ENCODE data around the gene ACBD6.

Gene ACBD6

DNA sequence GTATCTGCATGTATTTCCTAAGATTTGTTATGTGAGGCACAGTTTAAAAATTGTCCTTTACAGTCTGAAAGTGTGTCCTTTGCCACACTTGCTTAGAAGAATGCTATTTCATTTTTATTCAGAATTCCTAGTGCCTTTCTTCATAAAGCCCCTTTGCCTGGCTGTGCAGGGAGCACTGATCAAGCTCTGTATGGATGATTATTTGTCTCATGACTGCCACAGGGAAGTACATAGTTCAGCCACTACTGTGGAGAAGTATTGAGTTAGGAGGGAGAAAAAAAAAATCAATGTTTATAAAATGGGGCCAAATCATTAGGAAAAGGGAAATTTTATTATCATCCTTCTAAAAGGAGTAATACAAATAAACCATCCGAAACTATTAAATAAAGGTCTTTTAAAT is 220.9 kb downstream of the ACBD6 start:
- no peak for TF ChIP-seq FOXP2 (optimal IDR thresholded peaks at IDR 0.05; ENCODE audit: borderline replicate concordance, extremely low read depth, extremely low read length, insufficient read depth)
- TF ChIP-seq TAF1 (IDR thresholded peaks at IDR 0.05; ENCODE audit: borderline replicate concordance, insufficient read depth, low read length) = no peak
- no peak for TF ChIP-seq SIN3A (IDR thresholded peaks at IDR 0.05; ENCODE audit: borderline replicate concordance, insufficient read depth, low read length)
- TF ChIP-seq, protein P1, sequence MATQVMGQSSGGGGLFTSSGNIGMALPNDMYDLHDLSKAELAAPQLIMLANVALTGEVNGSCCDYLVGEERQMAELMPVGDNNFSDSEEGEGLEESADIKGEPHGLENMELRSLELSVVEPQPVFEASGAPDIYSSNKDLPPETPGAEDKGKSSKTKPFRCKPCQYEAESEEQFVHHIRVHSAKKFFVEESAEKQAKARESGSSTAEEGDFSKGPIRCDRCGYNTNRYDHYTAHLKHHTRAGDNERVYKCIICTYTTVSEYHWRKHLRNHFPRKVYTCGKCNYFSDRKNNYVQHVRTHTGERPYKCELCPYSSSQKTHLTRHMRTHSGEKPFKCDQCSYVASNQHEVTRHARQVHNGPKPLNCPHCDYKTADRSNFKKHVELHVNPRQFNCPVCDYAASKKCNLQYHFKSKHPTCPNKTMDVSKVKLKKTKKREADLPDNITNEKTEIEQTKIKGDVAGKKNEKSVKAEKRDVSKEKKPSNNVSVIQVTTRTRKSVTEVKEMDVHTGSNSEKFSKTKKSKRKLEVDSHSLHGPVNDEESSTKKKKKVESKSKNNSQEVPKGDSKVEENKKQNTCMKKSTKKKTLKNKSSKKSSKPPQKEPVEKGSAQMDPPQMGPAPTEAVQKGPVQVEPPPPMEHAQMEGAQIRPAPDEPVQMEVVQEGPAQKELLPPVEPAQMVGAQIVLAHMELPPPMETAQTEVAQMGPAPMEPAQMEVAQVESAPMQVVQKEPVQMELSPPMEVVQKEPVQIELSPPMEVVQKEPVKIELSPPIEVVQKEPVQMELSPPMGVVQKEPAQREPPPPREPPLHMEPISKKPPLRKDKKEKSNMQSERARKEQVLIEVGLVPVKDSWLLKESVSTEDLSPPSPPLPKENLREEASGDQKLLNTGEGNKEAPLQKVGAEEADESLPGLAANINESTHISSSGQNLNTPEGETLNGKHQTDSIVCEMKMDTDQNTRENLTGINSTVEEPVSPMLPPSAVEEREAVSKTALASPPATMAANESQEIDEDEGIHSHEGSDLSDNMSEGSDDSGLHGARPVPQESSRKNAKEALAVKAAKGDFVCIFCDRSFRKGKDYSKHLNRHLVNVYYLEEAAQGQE (IDR thresholded peaks at IDR 0.05; ENCODE audit: insufficient read depth in 1 of 2, low read depth in 2 of 2, low read length in 2 of 2) = no peak
- no peak for TF ChIP-seq POLR2AphosphoS5 (IDR thresholded peaks at IDR 0.05; ENCODE audit: low read depth, low read length)

DNA sequence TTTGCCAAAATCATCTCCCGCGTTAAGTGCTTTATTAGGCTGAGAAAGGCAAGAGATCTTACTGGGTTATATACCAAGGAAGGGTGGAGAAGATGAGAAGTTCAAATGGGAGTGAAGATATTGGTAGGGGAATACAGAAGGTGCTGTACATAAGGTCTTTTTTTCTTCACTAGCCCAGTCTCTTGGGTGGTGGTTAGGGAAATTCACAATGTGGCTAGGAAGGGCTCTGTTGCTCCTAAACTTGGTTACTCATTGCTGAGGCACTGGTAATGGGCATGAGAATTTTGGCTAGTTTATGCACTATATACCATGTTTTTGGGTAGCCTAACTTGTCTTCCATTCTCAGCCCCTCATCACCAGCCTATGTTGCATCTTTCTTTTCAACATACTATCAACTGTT is 221.8 kb downstream of the ACBD6 start:
- TF ChIP-seq TAF1 (IDR thresholded peaks at IDR 0.05; ENCODE audit: borderline replicate concordance, insufficient read depth, low read length) (no peak), FOXP2 (optimal IDR thresholded peaks at IDR 0.05; ENCODE audit: borderline replicate concordance, extremely low read depth, extremely low read length, insufficient read depth) (no peak), POLR2AphosphoS5 (IDR thresholded peaks at IDR 0.05; ENCODE audit: low read depth, low read length) (no peak), SIN3A (IDR thresholded peaks at IDR 0.05; ENCODE audit: borderline replicate concordance, insufficient read depth, low read length) (no peak)
- TF ChIP-seq, protein P1 (IDR thresholded peaks at IDR 0.05; ENCODE audit: insufficient read depth in 1 of 2, low read depth in 2 of 2, low read length in 2 of 2) = no peak

DNA sequence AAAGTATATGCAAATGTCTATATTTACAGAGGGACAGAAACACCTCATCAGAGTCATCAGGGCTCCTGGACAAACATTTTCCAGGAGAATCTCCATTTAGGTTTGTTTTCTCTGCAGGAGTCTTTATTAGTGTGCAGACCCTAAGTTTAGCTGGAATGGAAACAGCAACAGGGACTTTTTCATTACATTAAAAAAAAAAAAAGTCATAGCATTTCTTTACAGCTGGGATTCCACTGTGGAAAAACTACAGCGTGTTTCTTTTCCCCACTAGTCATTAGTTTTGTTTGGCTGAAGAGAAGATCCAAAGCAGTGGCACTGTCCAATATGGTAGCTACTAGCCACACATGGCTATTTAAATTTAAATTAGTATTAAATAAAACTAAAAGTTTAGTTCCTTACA is 222.7 kb downstream of the ACBD6 start:
- TF ChIP-seq, protein P1 (IDR thresholded peaks at IDR 0.05; ENCODE audit: insufficient read depth in 1 of 2, low read depth in 2 of 2, low read length in 2 of 2) = no peak
- no peak for TF ChIP-seq POLR2AphosphoS5 (IDR thresholded peaks at IDR 0.05; ENCODE audit: low read depth, low read length)
- TF ChIP-seq FOXP2 (optimal IDR thresholded peaks at IDR 0.05; ENCODE audit: borderline replicate concordance, extremely low read depth, extremely low read length, insufficient read depth) = no peak
- no peak for TF ChIP-seq TAF1 (IDR thresholded peaks at IDR 0.05; ENCODE audit: borderline replicate concordance, insufficient read depth, low read length)
- TF ChIP-seq SIN3A (IDR thresholded peaks at IDR 0.05; ENCODE audit: borderline replicate concordance, insufficient read depth, low read length) = no peak

DNA sequence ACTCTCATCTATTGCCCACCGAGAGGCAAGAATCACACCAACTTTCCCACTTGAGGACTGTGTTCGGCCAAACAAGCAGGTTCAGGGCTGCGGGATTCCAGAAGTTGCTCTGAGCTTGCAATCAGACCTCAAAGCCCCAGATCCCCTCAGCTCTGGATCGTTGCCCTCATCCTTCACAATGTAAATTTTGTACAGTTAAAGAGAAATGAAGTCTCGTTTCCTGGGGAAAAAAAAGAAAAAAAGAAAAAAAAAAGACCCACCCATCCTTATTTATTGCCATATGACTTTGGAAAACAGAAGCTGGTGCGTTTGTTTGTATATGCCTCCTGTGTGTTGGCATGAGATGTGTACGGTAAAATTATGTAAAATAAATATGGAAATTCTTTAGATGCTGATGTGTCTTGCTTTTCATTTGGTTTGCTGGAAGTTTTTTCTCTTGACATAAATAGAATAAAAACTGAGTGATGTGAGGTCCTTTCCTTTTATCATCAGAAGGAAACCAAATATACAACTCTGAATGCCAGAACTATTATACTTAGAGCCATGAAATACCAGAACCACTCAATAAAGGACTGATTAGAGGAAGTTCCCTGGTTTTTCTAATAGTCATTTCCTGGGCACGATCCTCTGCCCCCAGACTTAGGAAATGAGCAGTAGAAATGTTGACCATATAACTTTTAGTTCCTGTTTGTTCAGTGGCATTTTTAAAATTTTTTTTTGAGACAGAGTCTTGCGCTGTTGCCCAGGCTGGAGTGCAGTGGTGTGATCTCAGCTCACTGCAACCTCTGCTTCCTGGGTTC is 223.6 kb downstream of the ACBD6 start:
- TF ChIP-seq TAF1 (IDR thresholded peaks at IDR 0.05; ENCODE audit: borderline replicate concordance, insufficient read depth, low read length) (no peak), POLR2AphosphoS5 (IDR thresholded peaks at IDR 0.05; ENCODE audit: low read depth, low read length) (no peak), SIN3A (IDR thresholded peaks at IDR 0.05; ENCODE audit: borderline replicate concordance, insufficient read depth, low read length) (no peak), FOXP2 (optimal IDR thresholded peaks at IDR 0.05; ENCODE audit: borderline replicate concordance, extremely low read depth, extremely low read length, insufficient read depth) (no peak)
- TF ChIP-seq, protein P1 (IDR thresholded peaks at IDR 0.05; ENCODE audit: insufficient read depth in 1 of 2, low read depth in 2 of 2, low read length in 2 of 2) = no peak
